T-cell (primary cell): ENCODE measurements around the gene TPGS2. TPM values are rescaled to one million over a fixed set of nuclear protein-coding genes. Genes with fewer than 3 reads are reported as not detected.
"Not testable (repeated sequence)": the region's sequence is repeated elsewhere in the genome, so short reads cannot be mapped to it uniquely, and the experiment has no call there.

ENCODE experiments used
- ATAC-seq, 4 experiments: fragments of 200-7000 bp in 3 of 4; fragments of 150-1000 bp in 1 of 4; cut with Tn5 transposase; replicated peaks in 1 of 4; 1 replicate in 3 of 4; 2 replicates in 1 of 4; pipeline ENCODE4 v1.10.0; 2021; ENCODE audit warnings: moderate library complexity in 3 of 4, mild to moderate bottlenecking in 2 of 4, moderate number of reproducible peaks in 1 of 4
- CTCF ChIA-PET, 2 donors: fragments of 300-600 bp; sonication (Branson Sonifier 250); formaldehyde crosslinking; loops; one replicate each; lab custom pipeline; 2022; ENCODE audit warnings: antibody characterized with exemption in 2 of 2; lab: Charles Lee
- POLR2A ChIA-PET, 2 donors: fragments of 300-600 bp; sonication (Branson Sonifier 250); formaldehyde crosslinking; loops; one replicate each; lab custom pipeline; 2022; ENCODE audit warnings: antibody characterized with exemption in 2 of 2; lab: Charles Lee
- DNase-seq, 35 experiments: peaks; one replicate each; pipeline versions ENCODE4 v3.0.0 to v3.0.0-alpha.2; 2013 to 2023
- H3K27ac ChIP-seq: one replicate; pipeline ENCODE4 v1.5.1; 2013; ENCODE audit warnings: low read length
- H3K27me3 ChIP-seq, 2 experiments: replicated peaks in 1 of 2; 1 replicate in 1 of 2; 2 replicates in 1 of 2; pipeline versions ENCODE4 v1.6.1 to v1.7.0; 2013; ENCODE audit warnings: low read length in 1 of 2, mixed read lengths in 1 of 2; ENCODE audit not compliant: control insufficient read depth in 2 of 2, insufficient read depth in 2 of 2; ENCODE audit errors: extremely low read depth in 1 of 2
- H3K36me3 ChIP-seq, 2 donors: 1 replicate in 1 of 2; 2 replicates in 1 of 2; pipeline versions ENCODE4 v1.6.1 to v1.7.0; 2013; ENCODE audit warnings: low read length in 1 of 2; ENCODE audit not compliant: control insufficient read depth in 2 of 2, insufficient read depth in 1 of 2; ENCODE audit errors: extremely low read depth in 1 of 2
- H3K4me1 ChIP-seq, 2 experiments: 1 replicate in 1 of 2; 2 replicates in 1 of 2; pipeline versions ENCODE4 v1.6.1 to v1.7.0; 2013; ENCODE audit warnings: low read length in 2 of 2, mixed read lengths in 1 of 2; ENCODE audit not compliant: insufficient read depth in 2 of 2, control insufficient read depth in 1 of 2; ENCODE audit errors: extremely low read depth in 1 of 2
- H3K4me3 ChIP-seq, 2 donors: 1 replicate in 1 of 2; 2 replicates in 1 of 2; pipeline versions ENCODE4 v1.5.1 to v1.7.0; 2013; ENCODE audit warnings: mild to moderate bottlenecking in 2 of 2, low read length in 1 of 2, moderate library complexity in 1 of 2; ENCODE audit not compliant: control insufficient read depth in 1 of 2; ENCODE audit errors: extremely low read depth in 1 of 2
- H3K9me3 ChIP-seq: 2 replicates; pipeline ENCODE4 v1.7.0; 2013
- H3K27ac Mint-ChIP-seq, 2 donors: one replicate each; pipeline ENCODE4 v1.8.0; 2020 to 2021; ENCODE audit warnings: mild to moderate bottlenecking in 2 of 2, mixed read lengths in 2 of 2
- H3K27me3 Mint-ChIP-seq, 2 donors: one replicate each; pipeline ENCODE4 v1.8.0; 2021 to 2022; ENCODE audit warnings: mixed read lengths in 2 of 2
- H3K36me3 Mint-ChIP-seq: one replicate; pipeline ENCODE4 v1.8.0; 2021; ENCODE audit warnings: mixed read lengths
- H3K4me1 Mint-ChIP-seq, 3 donors: one replicate each; pipeline ENCODE4 v1.8.0; 2020 to 2022; ENCODE audit warnings: mixed read lengths in 3 of 3, mild to moderate bottlenecking in 1 of 3
- H3K4me3 Mint-ChIP-seq, 3 donors: one replicate each; pipeline ENCODE4 v1.8.0; 2020 to 2022; ENCODE audit warnings: mild to moderate bottlenecking in 3 of 3, mixed read lengths in 3 of 3, moderate library complexity in 3 of 3
- H3K9me3 Mint-ChIP-seq, 3 donors: one replicate each; pipeline ENCODE4 v1.8.0; 2020 to 2022; ENCODE audit warnings: mixed read lengths in 3 of 3
- WGBS: methylation state at CpG from one replicate; pipeline ENCODE4 v1.1.5; 2013; ENCODE audit warnings: missing lambda C conversion rate; ENCODE audit not compliant: insufficient coverage; 5-methylcytosine and 5-hydroxymethylcytosine counted together
- total RNA-seq, 35 experiments: library from RNA in 6 of 35; stranded (reverse) in 6 of 35; fragments of 120-200 nt in 1 of 35; gene quantifications; one replicate each; pipeline versions ENCODE4 v1.2.1 to v1.2.4 and lab custom pipeline; 2013 to 2026

TPGS2 gene
- total RNA-seq, 5 donors from 2014 or later (not counting 1 experiment from before 2014, with no cell fraction given) = 31.7 to 46.9 (median 46.2) TPM

GRCh38 chr18:36769611-36770314 is 59.0 kb downstream of the TPGS2 start:
- Mint-ChIP-seq H3K4me1 (peaks cover 0 to 14% (median 9%) of the 10 kb centered on the region in 3 donors), H3K9me3 (no peaks in the 10 kb centered on the region), H3K4me3 (no peak overlapping the region), H3K36me3 (no peaks in the 10 kb centered on the region), H3K27me3 (peaks cover 0 to 7% of the 10 kb centered on the region in 2 donors), H3K27ac (no peak overlapping the region)
- H3K27me3 ChIP-seq = peaks cover 0 to 10% of the 10 kb centered on the region in 2 experiments
- H3K9me3 ChIP-seq = no peaks in the 10 kb centered on the region
- H3K27ac ChIP-seq = no peak overlapping the region
- no peaks in the 10 kb centered on the region for H3K36me3 ChIP-seq
- DNase-seq (peak in 1 of 35 experiments; percentile 3), ATAC-seq (no peak)
- POLR2A ChIA-PET = no interaction called here
- WGBS = 100% methylated on average over 2 of the region's 6 CpGs
- CTCF ChIA-PET = no interaction called here
- H3K4me3 ChIP-seq = no peak overlapping the region
- H3K4me1 ChIP-seq = peaks cover 0 to 7% of the 10 kb centered on the region in 2 experiments

DNA sequence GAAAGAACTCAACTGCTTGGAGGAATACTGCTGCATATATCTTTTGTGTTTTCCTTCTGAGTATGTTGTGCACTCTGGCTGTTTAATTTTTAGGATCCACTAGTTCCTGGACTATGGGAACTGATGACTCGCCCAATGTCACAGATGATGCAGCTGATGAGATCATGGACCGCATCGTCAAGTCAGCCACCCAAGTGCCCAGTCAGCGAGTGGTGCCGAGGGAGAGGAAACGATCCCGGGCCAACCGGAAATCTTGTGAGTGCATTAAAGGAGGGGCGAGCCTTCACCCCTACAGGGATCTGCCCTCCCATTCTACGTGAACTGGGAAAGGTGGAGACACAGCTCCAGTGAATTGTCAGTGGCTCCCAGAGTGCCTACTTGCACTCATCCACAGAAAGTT is 59.6 kb downstream of the TPGS2 start:
- no peaks in the 10 kb centered on the region for H3K36me3 Mint-ChIP-seq
- peaks cover 0 to 7% of the 10 kb centered on the region in 2 experiments for H3K4me1 ChIP-seq
- H3K27ac ChIP-seq = no peak overlapping the region
- peaks cover 0 to 14% (median 9%) of the 10 kb centered on the region in 3 donors for H3K4me1 Mint-ChIP-seq
- no peaks in the 10 kb centered on the region for H3K9me3 ChIP-seq
- no peaks in the 10 kb centered on the region for H3K9me3 Mint-ChIP-seq
- no peak overlapping the region for H3K27ac Mint-ChIP-seq
- no peak overlapping the region for H3K4me3 ChIP-seq
- 95% methylated on average over 7 of the region's 10 CpGs for WGBS
- H3K36me3 ChIP-seq = no peaks in the 10 kb centered on the region
- ChIA-PET CTCF (no interaction called here), POLR2A (no interaction called here)
- ATAC-seq = no peak
- H3K27me3 ChIP-seq = peaks cover 0 to 10% of the 10 kb centered on the region in 2 experiments
- H3K27me3 Mint-ChIP-seq = peaks cover 0 to 7% of the 10 kb centered on the region in 2 donors
- DNase-seq = no peak
- no peak overlapping the region for H3K4me3 Mint-ChIP-seq

GRCh38 chr18:36766836-36767235 is 62.0 kb downstream of the TPGS2 start:
- DNase-seq (no peak), ATAC-seq (no peak)
- H3K4me3 ChIP-seq = no peak overlapping the region
- Mint-ChIP-seq H3K27ac (no peak overlapping the region), H3K4me1 (peaks cover 0 to 12% (median 9%) of the 10 kb centered on the region in 3 donors), H3K36me3 (no peaks in the 10 kb centered on the region), H3K9me3 (no peaks in the 10 kb centered on the region), H3K4me3 (no peak overlapping the region), H3K27me3 (peaks cover 0 to 5% of the 10 kb centered on the region in 2 donors)
- ChIA-PET POLR2A (no interaction called here), CTCF (no interaction called here)
- peaks cover 0 to 6% of the 10 kb centered on the region in 2 experiments for H3K27me3 ChIP-seq
- no peaks in the 10 kb centered on the region for H3K36me3 ChIP-seq
- H3K4me1 ChIP-seq = peaks cover 0 to 7% of the 10 kb centered on the region in 2 experiments
- H3K9me3 ChIP-seq = no peaks in the 10 kb centered on the region
- 100% methylated on average over 1 of the region's 3 CpGs for WGBS
- no peak overlapping the region for H3K27ac ChIP-seq

DNA sequence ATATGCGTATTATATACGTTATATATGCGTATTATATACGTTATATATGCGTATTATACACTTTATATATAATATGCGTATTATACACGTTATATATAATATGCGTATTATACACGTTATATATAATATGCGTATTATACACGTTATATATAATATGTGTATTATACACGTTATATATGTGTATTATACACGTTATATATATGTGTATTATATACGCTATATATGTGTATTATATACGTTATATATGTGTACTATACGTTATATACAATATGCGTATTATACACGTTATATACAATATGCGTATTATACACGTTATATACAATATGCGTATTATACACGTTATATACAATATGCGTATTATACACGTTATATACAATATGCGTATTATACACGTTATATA is 65.8 kb downstream of the TPGS2 start:
- ATAC-seq, H3K36me3 Mint-ChIP-seq, H3K9me3 ChIP-seq, H3K4me1 ChIP-seq, H3K27me3 ChIP-seq, H3K36me3 ChIP-seq, H3K9me3 Mint-ChIP-seq, H3K4me3 ChIP-seq, CTCF ChIA-PET, H3K4me3 Mint-ChIP-seq, H3K27ac Mint-ChIP-seq, DNase-seq, H3K4me1 Mint-ChIP-seq, H3K27ac ChIP-seq, POLR2A ChIA-PET: not testable (repeated sequence)
- no CpG with 5 or more reads among the region's 26 CpGs for whole genome bisulfite sequencing
- peaks cover 7 to 10% of the 10 kb centered on the region in 2 donors for H3K27me3 Mint-ChIP-seq

DNA sequence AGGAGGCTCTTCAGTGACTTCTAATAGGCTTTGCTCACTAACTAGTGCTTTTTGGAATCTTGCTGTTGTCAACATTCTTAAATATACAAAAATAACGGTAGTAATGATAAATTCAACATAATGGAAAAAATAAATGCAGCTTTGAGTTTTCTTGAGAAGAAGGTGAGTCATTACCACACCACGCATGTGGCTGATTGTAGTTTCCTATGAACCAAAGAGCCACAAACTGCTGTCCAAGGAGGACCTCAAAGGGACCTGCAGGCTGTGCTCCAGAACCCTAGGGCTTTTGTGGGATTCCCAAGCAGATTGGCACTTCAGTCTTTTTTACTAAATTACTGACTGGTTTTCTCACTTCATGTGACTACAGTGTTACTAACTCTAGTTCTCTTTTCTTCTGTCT is 66.7 kb downstream of the TPGS2 start:
- CTCF ChIA-PET = no interaction called here
- Histone ChIP-seq H3K4me3 (no peak overlapping the region), H3K27ac (no peak overlapping the region), H3K9me3 (no peaks in the 10 kb centered on the region), H3K36me3 (no peaks in the 10 kb centered on the region), H3K4me1 (no peaks in the 10 kb centered on the region), H3K27me3 (peaks cover 0 to 4% of the 10 kb centered on the region in 2 experiments)
- peaks cover 7 to 10% of the 10 kb centered on the region in 2 donors for H3K27me3 Mint-ChIP-seq
- no peaks in the 10 kb centered on the region for H3K4me1 Mint-ChIP-seq
- ATAC-seq (no peak), DNase-seq (no peak)
- peaks cover 0 to 4% (median 0%) of the 10 kb centered on the region in 3 donors for H3K9me3 Mint-ChIP-seq
- H3K36me3 Mint-ChIP-seq = no peaks in the 10 kb centered on the region
- POLR2A ChIA-PET = no interaction called here
- H3K4me3 Mint-ChIP-seq = no peak overlapping the region
- H3K27ac Mint-ChIP-seq = no peak overlapping the region
- 43% methylated on average over 1 of the region's 2 CpGs for WGBS

DNA sequence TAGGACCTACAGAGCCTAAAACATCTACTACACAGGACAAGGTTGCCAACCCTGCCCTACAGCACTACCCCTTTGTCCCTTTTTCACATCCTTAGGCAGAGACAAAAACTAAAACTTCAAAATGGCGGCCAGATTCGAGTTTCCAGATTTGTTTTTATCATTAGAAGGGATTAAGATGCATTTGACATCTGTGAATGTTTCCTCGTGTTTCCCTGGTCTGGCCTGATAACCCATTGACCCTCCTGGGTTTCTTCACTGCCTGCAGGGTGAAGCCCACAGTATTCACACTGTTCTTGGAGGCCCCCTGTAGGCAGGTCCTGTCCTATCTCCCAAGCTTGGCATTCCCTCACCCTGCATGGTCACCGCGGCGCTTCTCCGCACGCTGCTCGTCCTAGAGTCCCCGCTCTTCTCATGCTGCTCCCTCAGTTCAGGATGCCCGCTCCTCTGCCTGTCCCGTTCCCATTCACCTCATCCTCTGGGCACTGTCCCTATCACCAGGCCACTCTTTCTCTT is 67.6 kb downstream of the TPGS2 start:
- Mint-ChIP-seq H3K36me3 (no peaks in the 10 kb centered on the region), H3K27me3 (peaks cover 7 to 11% of the 10 kb centered on the region in 2 donors), H3K4me1 (no peaks in the 10 kb centered on the region), H3K9me3 (peaks cover 0 to 4% (median 0%) of the 10 kb centered on the region in 3 donors), H3K4me3 (no peak overlapping the region), H3K27ac (no peak overlapping the region)
- no peak overlapping the region for H3K27ac ChIP-seq
- ChIA-PET CTCF (no interaction called here), POLR2A (no interaction called here)
- no peaks in the 10 kb centered on the region for H3K4me1 ChIP-seq
- no peak for DNase-seq
- no peak overlapping the region for H3K4me3 ChIP-seq
- no peak for ATAC-seq
- H3K27me3 ChIP-seq = peaks cover 0 to 4% of the 10 kb centered on the region in 2 experiments
- WGBS = 100% methylated on average over 10 of the region's 12 CpGs
- H3K9me3 ChIP-seq = no peaks in the 10 kb centered on the region
- H3K36me3 ChIP-seq = no peaks in the 10 kb centered on the region
